ENCODE data around the gene CCDC97. TPM values are rescaled to one million over a fixed set of nuclear protein-coding genes. Genes with fewer than 3 reads are reported as not detected.
A peak's percentile ranks its signal among the peaks of the same experiment; 100 is the strongest.

The CCDC97 gene
- polyA plus RNA-seq, 1 of the 3 experiments (the other 2 are of a cell fraction) = 9.6 TPM

DNA sequence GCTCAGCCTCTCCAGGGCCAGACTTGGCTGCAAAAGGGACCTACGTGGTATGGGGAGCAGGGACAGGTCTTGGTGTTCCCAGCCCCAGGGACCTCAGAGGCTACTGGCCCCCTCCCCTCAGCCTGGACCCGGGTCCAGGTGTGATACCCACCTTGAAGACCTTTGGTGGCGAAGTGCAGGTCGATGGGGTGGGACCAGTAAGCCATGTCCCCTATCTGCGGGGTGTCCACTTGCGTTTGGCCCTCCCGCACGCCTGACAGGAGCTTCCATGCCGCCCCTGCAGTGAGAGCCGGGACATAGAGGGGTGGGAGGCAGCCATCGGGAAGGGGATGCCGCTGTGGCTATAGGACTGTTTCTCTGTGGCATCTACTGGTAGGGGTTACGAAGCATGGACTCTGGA, 47.8 kb downstream of the CCDC97 start:
- WGBS (ENCODE audit: low lambda C conversion rate) = 94% methylated on average over 11 of the region's 13 CpGs
- Histone ChIP-seq H3F3A (replicated peaks; ENCODE audit: insufficient read depth) (peaks cover 6% of the 10 kb centered on the region), H3K79me2 (ENCODE audit: insufficient read depth) (peaks cover 13% of the 10 kb centered on the region), H3K9me3 (no peaks in the 10 kb centered on the region), H4K20me1 (ENCODE audit: insufficient read depth) (peaks cover 5% of the 10 kb centered on the region), H3K36me3 (replicated peaks in 1 of 2; ENCODE audit: control insufficient read depth in 1 of 2, insufficient read depth in 2 of 2, low read length in 1 of 2) (no peaks in the 10 kb centered on the region), H3K4me1 (ENCODE audit: control insufficient read depth in 1 of 2, insufficient read depth in 2 of 2, low read depth in 1 of 2, low read length in 1 of 2) (peaks cover 0 to 18% of the 10 kb centered on the region in 2 experiments; a peak in 1 of 4 replicates), H3K9me2 (no peaks in the 10 kb centered on the region), H3K4me3 (ENCODE audit: low read depth in 2 of 2, low read length in 1 of 2) (no peak overlapping the region), H3K27ac (ENCODE audit: low read depth in 2 of 2, low read length in 1 of 2) (no peak overlapping the region), H3K9ac (no peak overlapping the region), H3K4me2 (no peak overlapping the region), H2AFZ (ENCODE audit: low read depth) (no peak overlapping the region), H3K27me3 (ENCODE audit: insufficient read depth) (no peaks in the 10 kb centered on the region)
- ChIA-PET POLR2A (no interaction called here), CTCF (no interaction called here)
- DNase-seq = peak; percentile 8
- TF ChIP-seq SIN3A (IDR thresholded peaks at IDR 0.05; ENCODE audit: borderline replicate concordance, low read depth, low read length) = no peak
- TF ChIP-seq, protein P1, sequence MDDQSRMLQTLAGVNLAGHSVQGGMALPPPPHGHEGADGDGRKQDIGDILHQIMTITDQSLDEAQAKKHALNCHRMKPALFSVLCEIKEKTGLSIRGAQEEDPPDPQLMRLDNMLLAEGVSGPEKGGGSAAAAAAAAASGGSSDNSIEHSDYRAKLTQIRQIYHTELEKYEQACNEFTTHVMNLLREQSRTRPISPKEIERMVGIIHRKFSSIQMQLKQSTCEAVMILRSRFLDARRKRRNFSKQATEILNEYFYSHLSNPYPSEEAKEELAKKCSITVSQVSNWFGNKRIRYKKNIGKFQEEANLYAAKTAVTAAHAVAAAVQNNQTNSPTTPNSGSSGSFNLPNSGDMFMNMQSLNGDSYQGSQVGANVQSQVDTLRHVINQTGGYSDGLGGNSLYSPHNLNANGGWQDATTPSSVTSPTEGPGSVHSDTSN (IDR thresholded peaks at IDR 0.05) = no peak
- TF ChIP-seq EP300 (IDR thresholded peaks at IDR 0.05; ENCODE audit: borderline replicate concordance in 1 of 2, low read depth in 1 of 2, low read length in 1 of 2) = no peak
- TF ChIP-seq RFX5 (IDR thresholded peaks at IDR 0.05; ENCODE audit: low read length) = no peak

DNA sequence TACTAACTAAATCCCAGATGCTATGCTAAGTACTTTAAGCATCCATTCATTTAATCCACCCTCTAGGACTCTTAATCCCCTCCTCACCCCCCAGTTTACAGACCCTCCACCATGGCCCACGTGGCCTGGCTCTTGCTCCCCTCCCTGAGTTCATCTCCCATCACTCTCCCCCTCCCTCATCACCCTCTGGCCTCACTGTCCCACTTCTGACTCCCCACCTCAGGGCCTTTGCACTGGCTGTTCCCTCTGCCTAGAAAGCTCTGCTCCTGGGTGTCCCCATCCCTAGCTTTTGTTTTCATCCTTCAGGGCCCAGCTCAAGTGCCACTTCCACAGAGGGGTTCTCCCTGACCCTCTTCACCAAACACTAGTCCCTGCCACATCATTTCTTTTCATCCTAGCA, 49.8 kb downstream of the CCDC97 start:
- no peak overlapping the region for H3K9ac ChIP-seq
- CTCF ChIA-PET = interaction anchor here (0.7 kb wide), 1 partner anchor 18 kb away, joined by 3 read pairs; no protein-coding TSS in a partner anchor

More for the DNA sequence above, 49.8 kb downstream of the CCDC97 start:
- TF ChIP-seq RFX5 (IDR thresholded peaks at IDR 0.05; ENCODE audit: low read length) (no peak), NFIC (IDR thresholded peaks at IDR 0.05; ENCODE audit: borderline replicate concordance) (no peak), NRF1 (IDR thresholded peaks at IDR 0.05; ENCODE audit: low read depth, low read length) (no peak), TCF12 (IDR thresholded peaks at IDR 0.05) (no peak), SIN3A (IDR thresholded peaks at IDR 0.05; ENCODE audit: borderline replicate concordance, low read depth, low read length) (no peak), RCOR1 (IDR thresholded peaks at IDR 0.05; ENCODE audit: low read length) (no peak), RAD21 (IDR thresholded peaks at IDR 0.05; ENCODE audit: low read length) (no peak), RXRA (IDR thresholded peaks at IDR 0.05; ENCODE audit: borderline replicate concordance, low read depth) (no peak), CHD2 (IDR thresholded peaks at IDR 0.05; ENCODE audit: low read length, partially characterized antibody) (no peak), FOXM1 (IDR thresholded peaks at IDR 0.05; ENCODE audit: low read depth) (no peak), YY1 (IDR thresholded peaks at IDR 0.05; ENCODE audit: low read depth) (no peak)
- TF ChIP-seq, protein P2, sequence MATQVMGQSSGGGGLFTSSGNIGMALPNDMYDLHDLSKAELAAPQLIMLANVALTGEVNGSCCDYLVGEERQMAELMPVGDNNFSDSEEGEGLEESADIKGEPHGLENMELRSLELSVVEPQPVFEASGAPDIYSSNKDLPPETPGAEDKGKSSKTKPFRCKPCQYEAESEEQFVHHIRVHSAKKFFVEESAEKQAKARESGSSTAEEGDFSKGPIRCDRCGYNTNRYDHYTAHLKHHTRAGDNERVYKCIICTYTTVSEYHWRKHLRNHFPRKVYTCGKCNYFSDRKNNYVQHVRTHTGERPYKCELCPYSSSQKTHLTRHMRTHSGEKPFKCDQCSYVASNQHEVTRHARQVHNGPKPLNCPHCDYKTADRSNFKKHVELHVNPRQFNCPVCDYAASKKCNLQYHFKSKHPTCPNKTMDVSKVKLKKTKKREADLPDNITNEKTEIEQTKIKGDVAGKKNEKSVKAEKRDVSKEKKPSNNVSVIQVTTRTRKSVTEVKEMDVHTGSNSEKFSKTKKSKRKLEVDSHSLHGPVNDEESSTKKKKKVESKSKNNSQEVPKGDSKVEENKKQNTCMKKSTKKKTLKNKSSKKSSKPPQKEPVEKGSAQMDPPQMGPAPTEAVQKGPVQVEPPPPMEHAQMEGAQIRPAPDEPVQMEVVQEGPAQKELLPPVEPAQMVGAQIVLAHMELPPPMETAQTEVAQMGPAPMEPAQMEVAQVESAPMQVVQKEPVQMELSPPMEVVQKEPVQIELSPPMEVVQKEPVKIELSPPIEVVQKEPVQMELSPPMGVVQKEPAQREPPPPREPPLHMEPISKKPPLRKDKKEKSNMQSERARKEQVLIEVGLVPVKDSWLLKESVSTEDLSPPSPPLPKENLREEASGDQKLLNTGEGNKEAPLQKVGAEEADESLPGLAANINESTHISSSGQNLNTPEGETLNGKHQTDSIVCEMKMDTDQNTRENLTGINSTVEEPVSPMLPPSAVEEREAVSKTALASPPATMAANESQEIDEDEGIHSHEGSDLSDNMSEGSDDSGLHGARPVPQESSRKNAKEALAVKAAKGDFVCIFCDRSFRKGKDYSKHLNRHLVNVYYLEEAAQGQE (IDR thresholded peaks at IDR 0.05; ENCODE audit: low read depth, low read length) = no peak
- TF ChIP-seq, protein P3, sequence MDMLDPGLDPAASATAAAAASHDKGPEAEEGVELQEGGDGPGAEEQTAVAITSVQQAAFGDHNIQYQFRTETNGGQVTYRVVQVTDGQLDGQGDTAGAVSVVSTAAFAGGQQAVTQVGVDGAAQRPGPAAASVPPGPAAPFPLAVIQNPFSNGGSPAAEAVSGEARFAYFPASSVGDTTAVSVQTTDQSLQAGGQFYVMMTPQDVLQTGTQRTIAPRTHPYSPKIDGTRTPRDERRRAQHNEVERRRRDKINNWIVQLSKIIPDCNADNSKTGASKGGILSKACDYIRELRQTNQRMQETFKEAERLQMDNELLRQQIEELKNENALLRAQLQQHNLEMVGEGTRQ (IDR thresholded peaks at IDR 0.05; ENCODE audit: borderline replicate concordance, low read depth, low read length) = no peak
- TF ChIP-seq, protein P4, sequence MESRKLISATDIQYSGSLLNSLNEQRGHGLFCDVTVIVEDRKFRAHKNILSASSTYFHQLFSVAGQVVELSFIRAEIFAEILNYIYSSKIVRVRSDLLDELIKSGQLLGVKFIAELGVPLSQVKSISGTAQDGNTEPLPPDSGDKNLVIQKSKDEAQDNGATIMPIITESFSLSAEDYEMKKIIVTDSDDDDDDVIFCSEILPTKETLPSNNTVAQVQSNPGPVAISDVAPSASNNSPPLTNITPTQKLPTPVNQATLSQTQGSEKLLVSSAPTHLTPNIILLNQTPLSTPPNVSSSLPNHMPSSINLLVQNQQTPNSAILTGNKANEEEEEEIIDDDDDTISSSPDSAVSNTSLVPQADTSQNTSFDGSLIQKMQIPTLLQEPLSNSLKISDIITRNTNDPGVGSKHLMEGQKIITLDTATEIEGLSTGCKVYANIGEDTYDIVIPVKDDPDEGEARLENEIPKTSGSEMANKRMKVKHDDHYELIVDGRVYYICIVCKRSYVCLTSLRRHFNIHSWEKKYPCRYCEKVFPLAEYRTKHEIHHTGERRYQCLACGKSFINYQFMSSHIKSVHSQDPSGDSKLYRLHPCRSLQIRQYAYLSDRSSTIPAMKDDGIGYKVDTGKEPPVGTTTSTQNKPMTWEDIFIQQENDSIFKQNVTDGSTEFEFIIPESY (IDR thresholded peaks at IDR 0.05; ENCODE audit: borderline replicate concordance, low read depth) = no peak
- Histone ChIP-seq H3K27ac (ENCODE audit: low read depth in 2 of 2, low read length in 1 of 2) (no peak overlapping the region), H3F3A (replicated peaks; ENCODE audit: insufficient read depth) (peaks cover 6% of the 10 kb centered on the region), H3K4me1 (ENCODE audit: control insufficient read depth in 1 of 2, insufficient read depth in 2 of 2, low read depth in 1 of 2, low read length in 1 of 2) (peaks cover 0 to 8% of the 10 kb centered on the region in 2 experiments; a peak in 2 of 4 replicates), H3K9me3 (no peaks in the 10 kb centered on the region), H3K9me2 (no peaks in the 10 kb centered on the region), H3K4me3 (ENCODE audit: low read depth in 2 of 2, low read length in 1 of 2) (no peak overlapping the region), H3K79me2 (ENCODE audit: insufficient read depth) (peaks cover 9% of the 10 kb centered on the region), H2AFZ (ENCODE audit: low read depth) (no peak overlapping the region), H3K36me3 (replicated peaks in 1 of 2; ENCODE audit: control insufficient read depth in 1 of 2, insufficient read depth in 2 of 2, low read length in 1 of 2) (no peaks in the 10 kb centered on the region), H3K27me3 (ENCODE audit: insufficient read depth) (no peaks in the 10 kb centered on the region), H3K4me2 (no peak overlapping the region), H4K20me1 (ENCODE audit: insufficient read depth) (no peaks in the 10 kb centered on the region)
- DNase-seq = no peak
- 100% methylated on average over 1 of the region's 1 CpG for WGBS (ENCODE audit: low lambda C conversion rate)
- POLR2A ChIA-PET = no interaction called here

All from SK-N-SH (cell line).